Peyer's patch (tissue), 4 donors: ENCODE results near the gene CBLN1. TPM values are rescaled to one million over a fixed set of nuclear protein-coding genes. Genes with fewer than 3 reads are reported as not detected.

ENCODE experiments used
- DNase-seq, 3 donors: peaks; one replicate each; pipeline ENCODE4 v3.0.0-alpha.2; 2017 to 2019
- H3K27ac ChIP-seq, 4 donors: fragments of 200-600 bp; sonication (generic); one replicate each; pipeline ENCODE4 v1.5.1; 2016 to 2019
- H3K27me3 ChIP-seq, 2 donors: fragments of 200-600 bp; sonication (generic); one replicate each; pipeline ENCODE4 v1.5.1; 2019
- H3K36me3 ChIP-seq, 3 donors: fragments of 200-600 bp; sonication (generic); one replicate each; pipeline ENCODE4 v1.5.1; 2016 to 2019
- H3K4me1 ChIP-seq, 4 donors: fragments of 200-600 bp; sonication (generic); one replicate each; pipeline ENCODE4 v1.5.1; 2016 to 2019
- H3K4me3 ChIP-seq, 4 donors: fragments of 200-600 bp; sonication (generic); 1 replicate in 3 of 4; 2 replicates in 1 of 4; pipeline ENCODE4 v1.5.1; 2016 to 2019; ENCODE audit warnings: mild to moderate bottlenecking in 1 of 4
- H3K9me3 ChIP-seq, 4 donors: fragments of 200-600 bp; sonication (generic); one replicate each; pipeline ENCODE4 v1.5.1; 2016 to 2019; ENCODE audit warnings: mild to moderate bottlenecking in 1 of 4
- POLR2A ChIP-seq, 2 donors: fragments of 450-650 bp; IDR thresholded peaks; one replicate each; pipeline ENCODE4 v1.5.1; 2017; ENCODE audit warnings: antibody characterized with exemption in 2 of 2, mild to moderate bottlenecking in 2 of 2, moderate library complexity in 2 of 2
- total RNA-seq, 4 donors: library from RNA; depleted of rRNA; stranded (reverse); fragments of >200 nt; gene quantifications; one replicate each; pipeline ENCODE4 v1.1.0, GENCODE V29; 2016
- TF ChIP-seq, protein P1 (sequence below), 6 experiments: fragments of 450-650 bp in 4 of 6; fragments of 200-600 bp in 2 of 6; sonication (generic) in 1 of 6; IDR thresholded peaks; one replicate each; pipeline ENCODE4 v1.5.1; 2017 to 2019; ENCODE audit warnings: antibody characterized with exemption in 6 of 6, mild to moderate bottlenecking in 3 of 6, moderate library complexity in 1 of 6

CBLN1 gene
- total RNA-seq, 4 donors from 2014 or later, result 2.1 TPM; not detected in 3

- H3K27ac ChIP-seq, result no peak overlapping the region
- no peak overlapping the region for H3K4me3 ChIP-seq
- no peak for TF ChIP-seq POLR2A (IDR thresholded peaks at IDR 0.05)
- TF ChIP-seq, protein P1, sequence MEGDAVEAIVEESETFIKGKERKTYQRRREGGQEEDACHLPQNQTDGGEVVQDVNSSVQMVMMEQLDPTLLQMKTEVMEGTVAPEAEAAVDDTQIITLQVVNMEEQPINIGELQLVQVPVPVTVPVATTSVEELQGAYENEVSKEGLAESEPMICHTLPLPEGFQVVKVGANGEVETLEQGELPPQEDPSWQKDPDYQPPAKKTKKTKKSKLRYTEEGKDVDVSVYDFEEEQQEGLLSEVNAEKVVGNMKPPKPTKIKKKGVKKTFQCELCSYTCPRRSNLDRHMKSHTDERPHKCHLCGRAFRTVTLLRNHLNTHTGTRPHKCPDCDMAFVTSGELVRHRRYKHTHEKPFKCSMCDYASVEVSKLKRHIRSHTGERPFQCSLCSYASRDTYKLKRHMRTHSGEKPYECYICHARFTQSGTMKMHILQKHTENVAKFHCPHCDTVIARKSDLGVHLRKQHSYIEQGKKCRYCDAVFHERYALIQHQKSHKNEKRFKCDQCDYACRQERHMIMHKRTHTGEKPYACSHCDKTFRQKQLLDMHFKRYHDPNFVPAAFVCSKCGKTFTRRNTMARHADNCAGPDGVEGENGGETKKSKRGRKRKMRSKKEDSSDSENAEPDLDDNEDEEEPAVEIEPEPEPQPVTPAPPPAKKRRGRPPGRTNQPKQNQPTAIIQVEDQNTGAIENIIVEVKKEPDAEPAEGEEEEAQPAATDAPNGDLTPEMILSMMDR (IDR thresholded peaks at IDR 0.05), result no peak
- no peak for DNase-seq
- no peaks in the 10 kb centered on the region for H3K9me3 ChIP-seq
- peaks cover 0 to 35% of the 10 kb centered on the region in 2 donors for H3K27me3 ChIP-seq
- H3K4me1 ChIP-seq, result peaks cover 0 to 31% (median 5%) of the 10 kb centered on the region in 4 donors
- no peaks in the 10 kb centered on the region for H3K36me3 ChIP-seq
These were observed 3.3 kb upstream of the CBLN1 start for GRCh38 chr16:49284962-49285361.

GRCh38 chr16:49283376-49284049 lies 1.9 kb upstream of the CBLN1 start:
- H3K36me3 ChIP-seq, result no peaks in the 10 kb centered on the region
- H3K27ac ChIP-seq, result no peak overlapping the region
- H3K27me3 ChIP-seq, result peaks cover 0 to 46% of the 10 kb centered on the region in 2 donors
- no peak for TF ChIP-seq POLR2A (IDR thresholded peaks at IDR 0.05)
- TF ChIP-seq, protein P1 (IDR thresholded peaks at IDR 0.05), result no peak
- no peaks in the 10 kb centered on the region for H3K9me3 ChIP-seq
- no peak for DNase-seq
- peaks cover 0 to 41% (median 5%) of the 10 kb centered on the region in 4 donors for H3K4me1 ChIP-seq
- peak overlapping the region in 2 of 4 donors; percentile 60 to 61 for H3K4me3 ChIP-seq

- Histone ChIP-seq H3K4me3 (peak overlapping the region in 2 of 4 donors; percentile 60 to 61), H3K36me3 (no peaks in the 10 kb centered on the region), H3K27ac (no peak overlapping the region), H3K27me3 (peaks cover 0 to 53% of the 10 kb centered on the region in 2 donors), H3K4me1 (peaks cover 0 to 41% (median 5%) of the 10 kb centered on the region in 4 donors), H3K9me3 (no peaks in the 10 kb centered on the region)
- TF ChIP-seq, protein P1 (IDR thresholded peaks at IDR 0.05), result no peak
- TF ChIP-seq POLR2A (IDR thresholded peaks at IDR 0.05), result no peak
- DNase-seq, result no peak
These were observed 1.2 kb upstream of the CBLN1 start for GRCh38 chr16:49282690-49283375.

- peak; percentile 16 to 95 (median 85) for DNase-seq
- no peaks in the 10 kb centered on the region for H3K9me3 ChIP-seq
- no peaks in the 10 kb centered on the region for H3K36me3 ChIP-seq
- TF ChIP-seq POLR2A (IDR thresholded peaks at IDR 0.05), result no peak
- TF ChIP-seq, protein P1 (IDR thresholded peaks at IDR 0.05), result peak in 4 of 6 experiments; percentile 12 to 80 (median 74)
- H3K4me3 ChIP-seq, result peak overlapping the region; percentile 25 to 61 (median 48)
- H3K4me1 ChIP-seq, result peaks cover 0 to 41% (median 5%) of the 10 kb centered on the region in 4 donors
- peak overlapping the region in 2 of 4 donors; percentile 87 to 90 for H3K27ac ChIP-seq
- H3K27me3 ChIP-seq, result peaks cover 0 to 60% of the 10 kb centered on the region in 2 donors
These were observed 405 bp upstream of the CBLN1 start for GRCh38 chr16:49281843-49282642.

DNA sequence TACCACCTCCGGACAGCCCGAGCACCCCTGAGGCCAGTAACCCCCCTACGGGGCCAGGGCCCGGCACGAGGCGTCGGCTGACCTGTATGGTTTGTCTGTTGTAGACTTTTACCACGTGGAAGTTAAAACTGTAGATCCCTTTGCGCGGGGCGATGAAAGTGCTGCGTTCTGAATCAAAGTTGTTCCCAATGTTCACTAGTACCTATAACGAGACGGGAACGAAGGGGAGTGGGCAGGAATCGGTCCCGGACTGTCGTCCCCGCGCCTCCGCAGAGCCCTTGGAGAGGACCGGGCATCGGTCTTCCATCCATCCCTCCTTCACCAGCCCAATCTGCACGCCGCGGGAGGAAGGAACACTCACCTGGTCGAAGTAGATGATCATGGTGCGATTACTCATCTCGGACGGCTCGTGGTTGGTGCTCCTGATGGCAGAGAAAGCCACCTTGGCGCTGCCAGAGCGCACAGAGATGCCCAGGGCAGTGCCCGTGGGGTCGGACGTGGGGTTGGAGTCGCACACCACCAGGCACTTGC lies 732 bp downstream of the CBLN1 start:
- H3K27me3 ChIP-seq, result peaks cover 0 to 72% of the 10 kb centered on the region in 2 donors
- peaks cover 0 to 41% (median 5%) of the 10 kb centered on the region in 4 donors for H3K4me1 ChIP-seq
- DNase-seq, result no peak
- no peak overlapping the region for H3K27ac ChIP-seq
- TF ChIP-seq POLR2A (IDR thresholded peaks at IDR 0.05), result no peak
- TF ChIP-seq, protein P1 (IDR thresholded peaks at IDR 0.05), result no peak
- no peaks in the 10 kb centered on the region for H3K9me3 ChIP-seq
- no peaks in the 10 kb centered on the region for H3K36me3 ChIP-seq
- peak overlapping the region in 2 of 4 donors; percentile 60 to 61 for H3K4me3 ChIP-seq
